HepG2 (cell line): ENCODE results near the gene CEP164. TPM values are rescaled to one million over a fixed set of nuclear protein-coding genes. Genes with fewer than 3 reads are reported as not detected.
A peak's percentile ranks its signal among the peaks of the same experiment; 100 is the strongest.

Source experiments
- HDAC1 ChIP-seq: sonication (generic); formaldehyde crosslinking; IDR thresholded peaks from 2 replicates; pipeline ENCODE4 v1.5.1; 2020; ENCODE audit warnings: mild to moderate bottlenecking, missing genetic modification reagents
- HNRNPL ChIP-seq: fragments of 200-400 bp; formaldehyde crosslinking; IDR thresholded peaks from 2 replicates; pipeline ENCODE4 v1.6.1; 2017; ENCODE audit warnings: mild to moderate bottlenecking, low read depth, low read length
- HOXA3 ChIP-seq: sonication (generic); formaldehyde crosslinking; IDR thresholded peaks from 2 replicates; pipeline ENCODE4 v1.5.0; 2020; ENCODE audit warnings: missing genetic modification reagents
- KDM3A ChIP-seq: IDR thresholded peaks from 2 replicates; pipeline ENCODE4 v1.6.1; 2018; ENCODE audit warnings: low read depth, missing compliant biosample characterization
- MEIS1 ChIP-seq: sonication (generic); formaldehyde crosslinking; IDR thresholded peaks from 2 replicates; pipeline ENCODE4 v1.9.0; 2021; ENCODE audit warnings: mild to moderate bottlenecking, missing genetic modification reagents, moderate library complexity, borderline replicate concordance
- POGZ ChIP-seq: sonication (generic); formaldehyde crosslinking; IDR thresholded peaks from 2 replicates; pipeline ENCODE4 v1.4.0; 2020; ENCODE audit warnings: mild to moderate bottlenecking, missing genetic modification reagents
- SMAD9 ChIP-seq: sonication (generic); formaldehyde crosslinking; IDR thresholded peaks from 2 replicates; pipeline ENCODE4 v1.5.1; 2020; ENCODE audit warnings: mild to moderate bottlenecking, missing genetic modification reagents
- STAT6 ChIP-seq: sonication (generic); formaldehyde crosslinking; IDR thresholded peaks from 2 replicates; pipeline ENCODE4 v1.4.0; 2020; ENCODE audit warnings: missing genetic modification reagents, mild to moderate bottlenecking, borderline replicate concordance
- ZIK1 ChIP-seq: sonication (generic); formaldehyde crosslinking; IDR thresholded peaks from 2 replicates; pipeline ENCODE4 v1.5.0; 2020; ENCODE audit warnings: mild to moderate bottlenecking, low read depth, missing genetic modification reagents, borderline replicate concordance
- ZNF101 ChIP-seq: sonication (generic); formaldehyde crosslinking; IDR thresholded peaks from 2 replicates; pipeline ENCODE4 v1.4.0; 2020; ENCODE audit warnings: mild to moderate bottlenecking, low read depth, missing genetic modification reagents, borderline replicate concordance
- ZNF124 ChIP-seq: sonication (generic); formaldehyde crosslinking; IDR thresholded peaks from 2 replicates; pipeline ENCODE4 v1.4.0; 2020; ENCODE audit warnings: missing genetic modification reagents
- ZNF253 ChIP-seq: sonication (generic); formaldehyde crosslinking; IDR thresholded peaks from 2 replicates; pipeline ENCODE4 v1.8.0; 2022; ENCODE audit warnings: mild to moderate bottlenecking, missing genetic modification reagents, borderline replicate concordance
- ZNF280B ChIP-seq: sonication (generic); formaldehyde crosslinking; IDR thresholded peaks from 2 replicates; pipeline ENCODE4 v1.5.0; 2020; ENCODE audit warnings: missing genetic modification reagents, mild to moderate bottlenecking, borderline replicate concordance
- ZNF317 ChIP-seq: sonication (generic); formaldehyde crosslinking; IDR thresholded peaks from 2 replicates; pipeline ENCODE4 v1.5.0; 2020; ENCODE audit warnings: mild to moderate bottlenecking, missing genetic modification reagents
- ZNF33B ChIP-seq: sonication (generic); formaldehyde crosslinking; IDR thresholded peaks from 2 replicates; pipeline ENCODE4 v1.5.1; 2020; ENCODE audit warnings: mild to moderate bottlenecking, missing genetic modification reagents
- ZNF430 ChIP-seq: sonication (generic); formaldehyde crosslinking; IDR thresholded peaks from 2 replicates; pipeline ENCODE4 v1.9.0; 2021; ENCODE audit warnings: mild to moderate bottlenecking, missing genetic modification reagents
- ZNF44 ChIP-seq: sonication (generic); formaldehyde crosslinking; IDR thresholded peaks from 2 replicates; pipeline ENCODE4 v1.5.1; 2020; ENCODE audit warnings: mild to moderate bottlenecking, missing genetic modification reagents
- ZNF460 ChIP-seq: sonication (generic); formaldehyde crosslinking; IDR thresholded peaks from 2 replicates; pipeline ENCODE4 v1.5.1; 2020; ENCODE audit warnings: missing genetic modification reagents, mild to moderate bottlenecking, borderline replicate concordance
- ZNF496 ChIP-seq: sonication (generic); formaldehyde crosslinking; IDR thresholded peaks from 2 replicates; pipeline ENCODE4 v1.8.1; 2023; ENCODE audit warnings: mild to moderate bottlenecking, moderate library complexity, missing genetic modification reagents; ENCODE audit not compliant: insufficient replicate concordance
- ZNF564 ChIP-seq: sonication (generic); formaldehyde crosslinking; IDR thresholded peaks from 2 replicates; pipeline ENCODE4 v1.8.1; 2023; ENCODE audit warnings: mild to moderate bottlenecking, missing genetic modification reagents
- ZNF878 ChIP-seq: sonication (generic); formaldehyde crosslinking; IDR thresholded peaks from 2 replicates; pipeline ENCODE4 v1.8.1; 2023; ENCODE audit warnings: mild to moderate bottlenecking, missing genetic modification reagents, moderate library complexity
- ZSCAN29 ChIP-seq: sonication (generic); formaldehyde crosslinking; conservative IDR thresholded peaks from 2 replicates; pipeline ENCODE4 v1.4.0; 2020; ENCODE audit warnings: mild to moderate bottlenecking, missing genetic modification reagents
- polyA plus RNA-seq, 8 experiments: library from polyadenylated mRNA; depleted of rRNA in 3 of 8; stranded (reverse) in 7 of 8; unstranded in 1 of 8; fragments of >200 nt; fragmentation: Illumina TruSeq in 4 of 8; extraction: Trizol in 4 of 8; gene quantifications; 2 replicates each; pipeline versions ENCODE4 v1.2.1 to v1.2.3, GENCODE V29; 2011 to 2016; ENCODE audit warnings: low read depth in 4 of 8, missing spikeins in 1 of 8, mixed read lengths in 1 of 8; ENCODE audit not compliant: insufficient read depth in 1 of 8
- total RNA-seq, 5 experiments: library from RNA; depleted of rRNA; stranded (reverse); fragments of >200 nt; fragmentation: Illumina TruSeq; extraction: Trizol; gene quantifications; 2 replicates each; pipeline ENCODE4 v1.2.3, GENCODE V29; 2016; ENCODE audit warnings: low read depth in 1 of 5
- TF ChIP-seq, protein P1 (sequence below): sonication (generic); formaldehyde crosslinking; IDR thresholded peaks from 2 replicates; pipeline ENCODE4 v1.4.0; 2020; ENCODE audit warnings: missing genetic modification reagents, borderline replicate concordance
- TF ChIP-seq, protein P2 (sequence below): sonication (generic); IDR thresholded peaks from 2 replicates; pipeline ENCODE4 v1.6.1; 2016; ENCODE audit warnings: low read depth, borderline replicate concordance
- TF ChIP-seq, protein P3 (sequence below): sonication (generic); formaldehyde crosslinking; IDR thresholded peaks from 2 replicates; pipeline ENCODE4 v1.5.0; 2020; ENCODE audit warnings: missing genetic modification reagents

The CEP164 gene
- total and polyA plus RNA-seq, 2 of the 13 experiments (the other 11 are each of a cell fraction or from before 2014, with no cell fraction given) = 11.4 to 15.2 TPM

GRCh38 chr11:117303101-117303500 lies 24.6 kb upstream of the CEP164 start (continued):
- TF ChIP-seq, protein P1, sequence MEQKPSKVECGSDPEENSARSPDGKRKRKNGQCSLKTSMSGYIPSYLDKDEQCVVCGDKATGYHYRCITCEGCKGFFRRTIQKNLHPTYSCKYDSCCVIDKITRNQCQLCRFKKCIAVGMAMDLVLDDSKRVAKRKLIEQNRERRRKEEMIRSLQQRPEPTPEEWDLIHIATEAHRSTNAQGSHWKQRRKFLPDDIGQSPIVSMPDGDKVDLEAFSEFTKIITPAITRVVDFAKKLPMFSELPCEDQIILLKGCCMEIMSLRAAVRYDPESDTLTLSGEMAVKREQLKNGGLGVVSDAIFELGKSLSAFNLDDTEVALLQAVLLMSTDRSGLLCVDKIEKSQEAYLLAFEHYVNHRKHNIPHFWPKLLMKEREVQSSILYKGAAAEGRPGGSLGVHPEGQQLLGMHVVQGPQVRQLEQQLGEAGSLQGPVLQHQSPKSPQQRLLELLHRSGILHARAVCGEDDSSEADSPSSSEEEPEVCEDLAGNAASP = peak; percentile 83; the same call in 1 of the 2 replicates
- TF ChIP-seq ZNF33B (CRISPR knock-in tag) (no peak), STAT6 (no peak), ZNF460 (CRISPR knock-in tag) (no peak), ZNF317 (no peak), MEIS1 (CRISPR knock-in tag) (peak; percentile 82; the same call in 1 of the 2 replicates), ZIK1 (CRISPR knock-in tag) (no peak), ZNF878 (0 out of 2 replicates have a peak, but pooled peaks have one; percentile 32), ZNF253 (CRISPR knock-in tag) (no peak), KDM3A (CRISPR knock-in tag) (no peak), HDAC1 (peak; percentile 32; the same call in 1 of the 2 replicates), ZNF44 (no peak), ZNF124 (CRISPR knock-in tag) (no peak), ZNF496 (CRISPR knock-in tag) (no peak), ZNF280B (no peak), ZNF430 (CRISPR knock-in tag) (no peak), SMAD9 (CRISPR knock-in tag) (no peak), HOXA3 (CRISPR knock-in tag) (peak; percentile 19; the same call in 1 of the 2 replicates), ZNF101 (CRISPR knock-in tag) (no peak), HNRNPL (no peak), ZNF564 (CRISPR knock-in tag) (no peak), ZSCAN29 (CRISPR knock-in tag) (no peak), POGZ (CRISPR knock-in tag) (no peak)
- TF ChIP-seq, protein P2, sequence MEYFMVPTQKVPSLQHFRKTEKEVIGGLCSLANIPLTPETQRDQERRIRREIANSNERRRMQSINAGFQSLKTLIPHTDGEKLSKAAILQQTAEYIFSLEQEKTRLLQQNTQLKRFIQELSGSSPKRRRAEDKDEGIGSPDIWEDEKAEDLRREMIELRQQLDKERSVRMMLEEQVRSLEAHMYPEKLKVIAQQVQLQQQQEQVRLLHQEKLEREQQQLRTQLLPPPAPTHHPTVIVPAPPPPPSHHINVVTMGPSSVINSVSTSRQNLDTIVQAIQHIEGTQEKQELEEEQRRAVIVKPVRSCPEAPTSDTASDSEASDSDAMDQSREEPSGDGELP = no peak
- TF ChIP-seq, protein P3, sequence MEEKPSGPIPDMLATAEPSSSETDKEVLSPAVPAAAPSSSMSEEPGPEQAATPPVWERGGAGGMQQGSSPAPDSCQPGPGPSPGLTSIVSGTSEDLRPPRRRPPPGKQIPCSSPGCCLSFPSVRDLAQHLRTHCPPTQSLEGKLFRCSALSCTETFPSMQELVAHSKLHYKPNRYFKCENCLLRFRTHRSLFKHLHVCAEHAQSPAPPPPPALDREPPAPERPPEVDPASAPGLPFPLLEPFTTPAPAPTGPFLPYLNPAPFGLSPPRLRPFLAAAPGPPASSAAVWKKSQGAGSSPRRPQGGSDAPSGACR (CRISPR knock-in tag) = no peak
